GM19397 (cell line): ENCODE measurements around the gene MYO1D.

ENCODE experiments used
- ATAC-seq: cut with Tn5 transposase; IDR thresholded peaks from one replicate; pipeline ENCODE4 v1.9.1; 2021; ENCODE audit warnings: mild to moderate bottlenecking, moderate library complexity; ENCODE audit not compliant: unreplicated experiment

The MYO1D gene

GRCh38 chr17:32591405-32591804, 285.5 kb downstream of the MYO1D start:
- no peak for ATAC-seq

GRCh38 chr17:32590974-32591373, 285.9 kb downstream of the MYO1D start:
- no peak for ATAC-seq

GRCh38 chr17:32588982-32589381, 287.9 kb downstream of the MYO1D start:
- ATAC-seq, result no peak

- ATAC-seq, result no peak
Measured at GRCh38 chr17:32588135-32588534, 288.8 kb downstream of the MYO1D start.

- no peak for ATAC-seq
Measured at GRCh38 chr17:32586666-32587065, 290.3 kb downstream of the MYO1D start.

GRCh38 chr17:32584792-32585191, 292.1 kb downstream of the MYO1D start:
- no peak for ATAC-seq

- ATAC-seq, result no peak
Measured at GRCh38 chr17:32583053-32583452, 293.9 kb downstream of the MYO1D start.

GRCh38 chr17:32575852-32576251, 301.1 kb downstream of the MYO1D start:
- no peak for ATAC-seq

GRCh38 chr17:32570081-32570396, 306.9 kb downstream of the MYO1D start:
- no peak for ATAC-seq

GRCh38 chr17:32569171-32570080, 307.5 kb downstream of the MYO1D start:
- no peak for ATAC-seq

- no peak for ATAC-seq
Measured at GRCh38 chr17:32568705-32569104, 308.2 kb downstream of the MYO1D start.

GRCh38 chr17:32567511-32567910, 309.4 kb downstream of the MYO1D start:
- no peak for ATAC-seq

GRCh38 chr17:32567086-32567485, 309.8 kb downstream of the MYO1D start:
- ATAC-seq, result no peak

- ATAC-seq, result no peak
Measured at GRCh38 chr17:32566303-32566702, 310.6 kb downstream of the MYO1D start.

- no peak for ATAC-seq
Measured at GRCh38 chr17:32565401-32565800, 311.5 kb downstream of the MYO1D start.

GRCh38 chr17:32564325-32564724, 312.6 kb downstream of the MYO1D start:
- ATAC-seq, result no peak

- ATAC-seq, result no peak
Measured at GRCh38 chr17:32563583-32563982, 313.3 kb downstream of the MYO1D start.

- peak; percentile 85 for ATAC-seq
Measured at GRCh38 chr17:32558997-32559650, 317.8 kb downstream of the MYO1D start.

GRCh38 chr17:32558326-32558955, 318.5 kb downstream of the MYO1D start:
- no peak for ATAC-seq

GRCh38 chr17:32555611-32556310, 321.2 kb downstream of the MYO1D start:
- no peak for ATAC-seq

- no peak for ATAC-seq
Measured at GRCh38 chr17:32553168-32553567, 323.8 kb downstream of the MYO1D start.
